ENCODE measurements around the gene NPPC. TPM values are rescaled to one million over a fixed set of nuclear protein-coding genes. Genes with fewer than 3 reads are reported as not detected.

Gene NPPC
- polyA plus RNA-seq, 1 of the 3 experiments (the other 2 are of a cell fraction): not detected

- H4K20me1 ChIP-seq (ENCODE audit: insufficient read depth): peaks cover 11% of the 10 kb centered on the region
- no peak for DNase-seq
- H3K36me3 ChIP-seq (replicated peaks in 1 of 2; ENCODE audit: control insufficient read depth in 1 of 2, insufficient read depth in 2 of 2, low read length in 1 of 2): peaks cover 0 to 6% of the 10 kb centered on the region in 2 experiments
- no peak overlapping the region for H2AFZ ChIP-seq (ENCODE audit: low read depth)
- TF ChIP-seq, protein P1, sequence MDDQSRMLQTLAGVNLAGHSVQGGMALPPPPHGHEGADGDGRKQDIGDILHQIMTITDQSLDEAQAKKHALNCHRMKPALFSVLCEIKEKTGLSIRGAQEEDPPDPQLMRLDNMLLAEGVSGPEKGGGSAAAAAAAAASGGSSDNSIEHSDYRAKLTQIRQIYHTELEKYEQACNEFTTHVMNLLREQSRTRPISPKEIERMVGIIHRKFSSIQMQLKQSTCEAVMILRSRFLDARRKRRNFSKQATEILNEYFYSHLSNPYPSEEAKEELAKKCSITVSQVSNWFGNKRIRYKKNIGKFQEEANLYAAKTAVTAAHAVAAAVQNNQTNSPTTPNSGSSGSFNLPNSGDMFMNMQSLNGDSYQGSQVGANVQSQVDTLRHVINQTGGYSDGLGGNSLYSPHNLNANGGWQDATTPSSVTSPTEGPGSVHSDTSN (IDR thresholded peaks at IDR 0.05): no peak
- TF ChIP-seq, protein P2, sequence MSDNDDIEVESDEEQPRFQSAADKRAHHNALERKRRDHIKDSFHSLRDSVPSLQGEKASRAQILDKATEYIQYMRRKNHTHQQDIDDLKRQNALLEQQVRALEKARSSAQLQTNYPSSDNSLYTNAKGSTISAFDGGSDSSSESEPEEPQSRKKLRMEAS (IDR thresholded peaks at IDR 0.05; ENCODE audit: low read depth): no peak
- TF ChIP-seq RCOR1 (IDR thresholded peaks at IDR 0.05; ENCODE audit: low read length): no peak
- no peak for TF ChIP-seq SMC3 (IDR thresholded peaks at IDR 0.05; ENCODE audit: low read depth, low read length)
- TF ChIP-seq USF2 (IDR thresholded peaks at IDR 0.05; ENCODE audit: borderline replicate concordance, low read depth, low read length): no peak
- TF ChIP-seq FOXM1 (IDR thresholded peaks at IDR 0.05; ENCODE audit: low read depth): no peak
- no peak for TF ChIP-seq REST (IDR thresholded peaks at IDR 0.05; ENCODE audit: low read depth, low read length)
- TF ChIP-seq FOXJ3 (CRISPR knock-in tag; IDR thresholded peaks at IDR 0.05): no peak
- TF ChIP-seq CTCF (IDR thresholded peaks at IDR 0.05): no peak
- no peak for TF ChIP-seq EZH2phosphoT487 (IDR thresholded peaks at IDR 0.05; ENCODE audit: borderline replicate concordance, low read depth)
- no peak for TF ChIP-seq MEF2A (IDR thresholded peaks at IDR 0.05; ENCODE audit: borderline replicate concordance, low read depth)
- TF ChIP-seq RFX5 (IDR thresholded peaks at IDR 0.05; ENCODE audit: low read length): no peak
- TF ChIP-seq TAF1 (IDR thresholded peaks at IDR 0.05; ENCODE audit: borderline replicate concordance, low read depth, low read length): no peak
- no peak for TF ChIP-seq SIN3A (IDR thresholded peaks at IDR 0.05; ENCODE audit: borderline replicate concordance, low read depth, low read length)
- no peak for TF ChIP-seq GABPA (IDR thresholded peaks at IDR 0.05; ENCODE audit: low read depth)
- no peak for TF ChIP-seq GATA2 (CRISPR knock-in tag; IDR thresholded peaks at IDR 0.05)
- TF ChIP-seq JUND (IDR thresholded peaks at IDR 0.05): no peak
- TF ChIP-seq MXI1 (IDR thresholded peaks at IDR 0.05; ENCODE audit: low read depth, low read length): no peak
- TF ChIP-seq TCF12 (IDR thresholded peaks at IDR 0.05): no peak
- no peak for TF ChIP-seq RXRA (IDR thresholded peaks at IDR 0.05; ENCODE audit: borderline replicate concordance, low read depth)
- H3K27me3 ChIP-seq (ENCODE audit: insufficient read depth): no peaks in the 10 kb centered on the region
- CTCF ChIA-PET: no interaction called here
- H3K27ac ChIP-seq (ENCODE audit: low read depth in 2 of 2, low read length in 1 of 2): no peak overlapping the region
- H3K9me3 ChIP-seq: no peaks in the 10 kb centered on the region
- H3F3A ChIP-seq (replicated peaks; ENCODE audit: insufficient read depth): no peaks in the 10 kb centered on the region
- no peak overlapping the region for H3K4me2 ChIP-seq
- no peak overlapping the region for H3K4me3 ChIP-seq (ENCODE audit: low read depth in 2 of 2, low read length in 1 of 2)
- POLR2A ChIA-PET: no interaction called here
- no peaks in the 10 kb centered on the region; a peak in 1 of 4 replicates for H3K4me1 ChIP-seq (ENCODE audit: control insufficient read depth in 1 of 2, insufficient read depth in 2 of 2, low read depth in 1 of 2, low read length in 1 of 2)
- no peak overlapping the region for H3K9ac ChIP-seq
- H3K9me2 ChIP-seq: no peaks in the 10 kb centered on the region
- WGBS (ENCODE audit: low lambda C conversion rate): 82% methylated on average over 3 of the region's 3 CpGs
- H3K79me2 ChIP-seq (ENCODE audit: insufficient read depth): peaks cover 60% of the 10 kb centered on the region
Observed at GRCh38 chr2:231970461-231970860, 44.3 kb upstream of the NPPC start.
